GM12878 (cell line): ENCODE measurements around the gene UBE2E1. TPM values are rescaled to one million over a fixed set of nuclear protein-coding genes. Genes with fewer than 3 reads are reported as not detected.

Source experiments
- ATF7 ChIP-seq: fragments of 450-650 bp; IDR thresholded peaks from 2 replicates; pipeline ENCODE4 v1.6.1; 2016; ENCODE audit warnings: low read depth, mild to moderate bottlenecking
- SREBF1 ChIP-seq: IDR thresholded peaks from 2 replicates; pipeline ENCODE4 v1.6.1; 2012; ENCODE audit warnings: mild to moderate bottlenecking, low read length
- polyA plus RNA-seq, 11 experiments: library from polyadenylated mRNA; depleted of rRNA in 4 of 11; unstranded in 6 of 11; stranded (reverse) in 5 of 11; fragments of >200 nt; fragmentation: Nextera tagmentation in 4 of 11; fragmentation: Illumina TruSeq in 1 of 11; extraction: Ambion mirVana in 4 of 11; extraction: Trizol in 1 of 11; gene quantifications; 1 replicate in 1 of 11; 2 replicates in 10 of 11; pipeline versions ENCODE4 v1.2.1 to v1.2.3, GENCODE V29; 2011 to 2016; ENCODE audit warnings: inconsistent platforms in 2 of 11, missing spikeins in 2 of 11, low read depth in 1 of 11
- total RNA-seq, 4 experiments: library from RNA; depleted of rRNA in 3 of 4; stranded (reverse); fragments of >200 nt in 3 of 4; fragmentation: Illumina TruSeq in 1 of 4; extraction: Trizol in 1 of 4; gene quantifications; 2 replicates each; pipeline versions ENCODE4 v1.2.1 to v1.2.3, GENCODE V29; 2013 to 2021
- TF ChIP-seq, protein P1 (sequence below): fragments of 450-650 bp; IDR thresholded peaks from 2 replicates; pipeline ENCODE4 v1.6.1; 2017; ENCODE audit warnings: antibody characterized with exemption, mild to moderate bottlenecking, moderate library complexity
- TF ChIP-seq, protein P2 (sequence below): IDR thresholded peaks from 2 replicates; pipeline ENCODE4 v1.6.1; 2012; ENCODE audit warnings: low read depth, low read length, improper control_type of control experiment

Gene UBE2E1
- total and polyA plus RNA-seq, 10 of the 15 experiments (the other 5 are each of a cell fraction or from before 2014, with no cell fraction given) = 18.7 to 425 (median 147) TPM

DNA sequence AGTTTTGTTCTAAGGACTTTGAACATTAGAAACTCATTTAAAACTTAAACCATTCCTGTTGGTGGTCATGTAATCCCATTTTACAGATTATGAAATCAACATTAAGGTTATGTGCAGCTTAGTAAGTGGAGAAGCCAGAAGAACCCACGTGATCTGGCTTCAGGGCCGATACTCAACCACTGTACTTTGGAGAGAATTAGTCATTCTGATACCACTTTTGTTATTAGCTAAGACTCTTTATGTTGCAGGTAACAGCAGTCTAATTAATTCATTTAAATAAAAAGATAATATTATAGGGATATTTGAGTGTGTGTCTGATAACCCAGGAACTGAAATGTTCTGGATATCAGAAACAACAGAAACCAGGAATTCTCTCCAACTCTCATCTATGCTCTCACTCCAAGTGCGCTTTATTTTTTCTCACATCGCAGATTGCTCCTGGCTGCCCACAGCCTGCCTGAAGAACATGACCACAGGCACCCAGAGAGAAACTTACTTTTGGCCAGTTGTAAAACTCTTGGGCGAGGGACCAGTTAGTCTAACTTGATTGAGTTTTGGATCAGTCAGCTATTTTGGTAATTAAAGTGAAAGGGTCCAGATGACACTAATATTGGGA, 25.2 kb downstream of the UBE2E1 start (continued):
- TF ChIP-seq, protein P1, sequence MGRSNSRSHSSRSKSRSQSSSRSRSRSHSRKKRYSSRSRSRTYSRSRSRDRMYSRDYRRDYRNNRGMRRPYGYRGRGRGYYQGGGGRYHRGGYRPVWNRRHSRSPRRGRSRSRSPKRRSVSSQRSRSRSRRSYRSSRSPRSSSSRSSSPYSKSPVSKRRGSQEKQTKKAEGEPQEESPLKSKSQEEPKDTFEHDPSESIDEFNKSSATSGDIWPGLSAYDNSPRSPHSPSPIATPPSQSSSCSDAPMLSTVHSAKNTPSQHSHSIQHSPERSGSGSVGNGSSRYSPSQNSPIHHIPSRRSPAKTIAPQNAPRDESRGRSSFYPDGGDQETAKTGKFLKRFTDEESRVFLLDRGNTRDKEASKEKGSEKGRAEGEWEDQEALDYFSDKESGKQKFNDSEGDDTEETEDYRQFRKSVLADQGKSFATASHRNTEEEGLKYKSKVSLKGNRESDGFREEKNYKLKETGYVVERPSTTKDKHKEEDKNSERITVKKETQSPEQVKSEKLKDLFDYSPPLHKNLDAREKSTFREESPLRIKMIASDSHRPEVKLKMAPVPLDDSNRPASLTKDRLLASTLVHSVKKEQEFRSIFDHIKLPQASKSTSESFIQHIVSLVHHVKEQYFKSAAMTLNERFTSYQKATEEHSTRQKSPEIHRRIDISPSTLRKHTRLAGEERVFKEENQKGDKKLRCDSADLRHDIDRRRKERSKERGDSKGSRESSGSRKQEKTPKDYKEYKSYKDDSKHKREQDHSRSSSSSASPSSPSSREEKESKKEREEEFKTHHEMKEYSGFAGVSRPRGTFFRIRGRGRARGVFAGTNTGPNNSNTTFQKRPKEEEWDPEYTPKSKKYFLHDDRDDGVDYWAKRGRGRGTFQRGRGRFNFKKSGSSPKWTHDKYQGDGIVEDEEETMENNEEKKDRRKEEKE = no peak
- peak; percentile 79 for TF ChIP-seq ATF7
- no peak for TF ChIP-seq SREBF1
- TF ChIP-seq, protein P2, sequence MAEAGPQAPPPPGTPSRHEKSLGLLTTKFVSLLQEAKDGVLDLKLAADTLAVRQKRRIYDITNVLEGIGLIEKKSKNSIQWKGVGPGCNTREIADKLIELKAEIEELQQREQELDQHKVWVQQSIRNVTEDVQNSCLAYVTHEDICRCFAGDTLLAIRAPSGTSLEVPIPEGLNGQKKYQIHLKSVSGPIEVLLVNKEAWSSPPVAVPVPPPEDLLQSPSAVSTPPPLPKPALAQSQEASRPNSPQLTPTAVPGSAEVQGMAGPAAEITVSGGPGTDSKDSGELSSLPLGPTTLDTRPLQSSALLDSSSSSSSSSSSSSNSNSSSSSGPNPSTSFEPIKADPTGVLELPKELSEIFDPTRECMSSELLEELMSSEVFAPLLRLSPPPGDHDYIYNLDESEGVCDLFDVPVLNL = no peak
